DND-41 (cell line): Measurements from ENCODE around the gene MEIOB.

Experiments used
- ATAC-seq: fragments of 200-7000 bp; cut with Tn5 transposase; 3 replicates; pipeline ENCODE4 v1.9.1; 2021; ENCODE audit warnings: low read depth; ENCODE audit not compliant: insufficient read depth
- DNase-seq: peaks from one replicate; pipeline ENCODE4 v3.0.0-alpha.2; 2020
- H2AFZ ChIP-seq: 2 replicates; pipeline ENCODE4 v1.6.0; 2012; ENCODE audit warnings: low read depth, low read length
- H3K27ac ChIP-seq: 2 replicates; pipeline ENCODE4 v1.5.1; 2012; ENCODE audit warnings: low read length, inconsistent platforms
- H3K27me3 ChIP-seq: fragments of 200-600 bp; sonication (generic); 2 replicates; pipeline ENCODE4 v1.6.0; 2012; ENCODE audit warnings: low read length, mild to moderate bottlenecking, inconsistent platforms; ENCODE audit not compliant: insufficient read depth, poor library complexity
- H3K36me3 ChIP-seq: 2 replicates; pipeline ENCODE4 v1.5.1; 2012; ENCODE audit warnings: low read length, inconsistent platforms; ENCODE audit not compliant: insufficient read depth
- H3K4me1 ChIP-seq: 2 replicates; pipeline ENCODE4 v1.5.1; 2012; ENCODE audit warnings: mild to moderate bottlenecking, low read length; ENCODE audit not compliant: insufficient read depth
- H3K4me2 ChIP-seq: 2 replicates; pipeline ENCODE4 v1.6.0; 2012; ENCODE audit warnings: mild to moderate bottlenecking, moderate library complexity, low read length, inconsistent platforms; ENCODE audit not compliant: insufficient read depth
- H3K4me3 ChIP-seq, 2 experiments: fragments of 200-600 bp in 1 of 2; shearing (Covaris generic) in 1 of 2; 2 replicates each; pipeline ENCODE4 v1.5.1; 2012 to 2016; ENCODE audit warnings: inconsistent platforms in 2 of 2, low read length in 2 of 2, mild to moderate bottlenecking in 2 of 2, low read depth in 1 of 2, moderate library complexity in 1 of 2
- H3K79me2 ChIP-seq: 2 replicates; pipeline ENCODE4 v1.6.0; 2012; ENCODE audit warnings: low read length, inconsistent platforms; ENCODE audit not compliant: insufficient read depth
- H3K9ac ChIP-seq: 2 replicates; pipeline ENCODE4 v1.6.0; 2012; ENCODE audit warnings: low read depth, mild to moderate bottlenecking, inconsistent platforms, low read length, moderate library complexity
- H3K9me3 ChIP-seq: 2 replicates; pipeline ENCODE4 v1.5.1; 2012; ENCODE audit warnings: low read length, moderate library complexity, mild to moderate bottlenecking, inconsistent platforms; ENCODE audit not compliant: insufficient read depth, severe bottlenecking
- H4K20me1 ChIP-seq: 2 replicates; pipeline ENCODE4 v1.6.0; 2012; ENCODE audit warnings: low read length; ENCODE audit not compliant: insufficient read depth
- CTCF ChIP-seq: IDR thresholded peaks from 2 replicates; pipeline ENCODE4 v1.5.1; 2012; ENCODE audit warnings: borderline replicate concordance, low read length, moderate library complexity, mild to moderate bottlenecking; ENCODE audit not compliant: poor library complexity, severe bottlenecking; ENCODE audit errors: extremely low read depth
- EZH2 ChIP-seq: IDR thresholded peaks from 3 replicates; pipeline ENCODE4 v1.6.1; 2012; ENCODE audit warnings: borderline replicate concordance, low read depth, mild to moderate bottlenecking, moderate library complexity, low read length, inconsistent platforms; ENCODE audit not compliant: severe bottlenecking

MEIOB gene

DNA sequence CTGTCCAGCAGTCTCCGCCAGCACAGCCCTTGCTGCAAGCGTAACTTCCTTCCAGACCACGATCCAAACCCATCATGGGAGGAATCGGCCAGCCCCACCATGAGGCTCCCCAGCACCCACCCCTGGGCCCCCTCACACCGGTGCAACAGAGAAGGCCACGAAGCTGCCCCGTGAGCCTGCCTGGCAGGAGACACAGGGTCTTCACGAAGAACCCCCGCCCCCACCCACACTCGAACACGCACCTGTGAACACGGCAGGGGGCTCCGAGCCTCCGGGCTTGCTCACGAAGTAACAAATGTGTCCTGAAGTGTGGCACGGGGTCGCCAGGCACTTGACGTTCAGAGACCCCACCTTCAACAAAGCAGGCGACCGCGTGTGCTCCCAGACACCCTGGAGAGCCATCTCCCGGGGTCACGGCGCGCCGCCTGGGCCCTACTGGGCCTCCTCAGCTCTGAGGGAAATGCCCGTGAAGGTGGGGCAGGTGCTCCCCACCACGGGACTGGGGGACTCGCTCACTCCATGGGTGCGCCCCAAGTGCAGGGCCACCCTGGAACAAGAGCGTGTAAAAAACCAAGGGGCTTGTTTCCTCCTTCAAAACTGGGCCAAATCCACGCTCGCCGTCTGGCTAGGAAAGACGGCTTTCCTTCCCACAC is 53.0 kb downstream of the MEIOB start:
- Histone ChIP-seq H3K9ac (no peak overlapping the region), H3K27ac (no peak overlapping the region), H3K4me3 (no peak overlapping the region), H3K9me3 (no peaks in the 10 kb centered on the region), H3K27me3 (no peaks in the 10 kb centered on the region), H3K4me1 (peaks cover 3% of the 10 kb centered on the region; the same call in 1 of the 2 replicates), H4K20me1 (peaks cover 7% of the 10 kb centered on the region), H2AFZ (no peak overlapping the region), H3K79me2 (peaks cover 11% of the 10 kb centered on the region), H3K36me3 (peaks cover 73% of the 10 kb centered on the region), H3K4me2 (no peak overlapping the region)
- TF ChIP-seq CTCF: no peak
- no peak for TF ChIP-seq EZH2
- DNase-seq (no peak), ATAC-seq (no peak)

DNA sequence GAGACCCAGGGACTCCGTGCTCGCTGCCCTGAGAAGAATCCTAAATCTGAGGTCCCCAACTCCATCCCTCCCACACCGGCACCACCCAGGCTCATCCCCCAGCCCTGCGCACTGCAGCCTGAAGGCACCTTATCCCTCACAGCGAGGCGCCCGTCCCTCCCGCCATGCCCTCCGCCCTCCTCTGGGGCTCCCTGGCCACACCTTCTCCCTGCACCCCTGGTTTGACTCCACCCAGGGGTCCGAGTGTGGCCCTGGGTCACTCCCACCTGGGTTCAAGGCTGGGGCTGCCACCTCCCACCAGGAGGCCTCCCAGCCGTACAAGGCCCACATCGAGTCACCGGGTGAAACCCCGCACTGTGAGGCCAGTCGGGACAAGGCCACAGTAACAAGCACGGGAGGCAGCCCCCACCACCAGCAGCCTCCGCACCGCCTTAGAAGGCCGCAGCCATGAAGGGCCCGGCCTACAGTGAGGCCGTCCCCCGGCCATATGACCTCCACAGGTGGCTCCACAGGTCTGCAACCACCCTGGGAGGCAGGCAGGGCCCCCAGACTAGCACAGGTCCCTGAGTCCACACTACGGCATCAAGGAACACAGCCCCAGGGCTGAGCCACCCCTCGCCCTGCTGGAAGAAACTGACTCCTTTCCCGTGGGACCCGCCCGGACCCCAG is 53.6 kb downstream of the MEIOB start:
- no peak for TF ChIP-seq CTCF
- no peak for TF ChIP-seq EZH2
- Histone ChIP-seq H3K27me3 (no peaks in the 10 kb centered on the region), H3K4me3 (no peak overlapping the region), H3K4me1 (no peaks in the 10 kb centered on the region), H3K27ac (no peak overlapping the region), H3K9ac (no peak overlapping the region), H4K20me1 (peaks cover 3% of the 10 kb centered on the region), H3K4me2 (no peak overlapping the region), H2AFZ (no peak overlapping the region), H3K9me3 (no peaks in the 10 kb centered on the region), H3K79me2 (peaks cover 7% of the 10 kb centered on the region; the same call in 1 of the 2 replicates), H3K36me3 (peaks cover 79% of the 10 kb centered on the region)
- ATAC-seq: no peak
- DNase-seq: no peak

GRCh38 chr16:1817716-1818115 is 54.2 kb downstream of the MEIOB start:
- Histone ChIP-seq H2AFZ (no peak overlapping the region), H3K9me3 (no peaks in the 10 kb centered on the region), H3K9ac (no peak overlapping the region), H3K27ac (no peak overlapping the region), H3K4me2 (no peak overlapping the region), H3K27me3 (no peaks in the 10 kb centered on the region), H4K20me1 (peaks cover 3% of the 10 kb centered on the region), H3K36me3 (peaks cover 82% of the 10 kb centered on the region), H3K79me2 (peaks cover 7% of the 10 kb centered on the region; the same call in 1 of the 2 replicates), H3K4me3 (no peak overlapping the region), H3K4me1 (no peaks in the 10 kb centered on the region)
- DNase-seq (no peak), ATAC-seq (no peak)
- TF ChIP-seq EZH2: no peak
- TF ChIP-seq CTCF: no peak
